Prostate gland (tissue), 2 donors: ENCODE measurements around the gene MLLT10.

Experiments used
- CTCF ChIP-seq, 4 experiments: fragments of 200-600 bp in 2 of 4; fragments of 450-650 bp in 2 of 4; sonication (generic) in 2 of 4; IDR thresholded peaks; 1 replicate in 3 of 4; 2 replicates in 1 of 4; pipeline ENCODE4 v1.5.1; 2016 to 2019; ENCODE audit warnings: antibody characterized with exemption in 4 of 4, mild to moderate bottlenecking in 2 of 4, moderate library complexity in 2 of 4
- POLR2AphosphoS5 ChIP-seq: sonication (generic); formaldehyde crosslinking; IDR thresholded peaks from one replicate; pipeline ENCODE4 v1.6.1; 2017; ENCODE audit warnings: antibody characterized with exemption

GRCh38 chr10:21494191-21495001 lies 39.6 kb upstream of the MLLT10 start:
- TF ChIP-seq POLR2AphosphoS5 (no peak), CTCF (IDR thresholded peaks at IDR 0.05) (no peak)
